NCI-H226 (cell line): ENCODE measurements around the gene FAF1.
"Not testable (repeated sequence)": the region's sequence is repeated elsewhere in the genome, so short reads cannot be mapped to it uniquely, and the experiment has no call there.

Experiments used
- DNase-seq: peaks from one replicate; pipeline ENCODE4 v3.0.0-alpha.2; 2015

FAF1 gene

GRCh38 chr1:50952566-50952965 lies 7.5 kb downstream of the FAF1 start:
- not testable (repeated sequence) for DNase-seq

- no peak for DNase-seq
Observed at GRCh38 chr1:50950396-50950795, 9.7 kb downstream of the FAF1 start.

GRCh38 chr1:50949286-50949982 lies 10.6 kb downstream of the FAF1 start:
- no peak for DNase-seq

GRCh38 chr1:50942334-50942733 lies 17.7 kb downstream of the FAF1 start:
- no peak for DNase-seq

GRCh38 chr1:50940291-50940690 lies 19.8 kb downstream of the FAF1 start:
- no peak for DNase-seq

- no peak for DNase-seq
Observed at GRCh38 chr1:50936321-50936720, 23.7 kb downstream of the FAF1 start.

GRCh38 chr1:50935276-50935675 lies 24.8 kb downstream of the FAF1 start:
- not testable (repeated sequence) for DNase-seq

- DNase-seq, result no peak
Observed at GRCh38 chr1:50934838-50935237, 25.2 kb downstream of the FAF1 start.

- not testable (repeated sequence) for DNase-seq
Observed at GRCh38 chr1:50933770-50934169, 26.3 kb downstream of the FAF1 start.

GRCh38 chr1:50932043-50932442 lies 28.0 kb downstream of the FAF1 start:
- not testable (repeated sequence) for DNase-seq

- DNase-seq, result peak; percentile 36
Observed at GRCh38 chr1:50930965-50931737, 28.9 kb downstream of the FAF1 start.

- DNase-seq, result no peak
Observed at GRCh38 chr1:50930193-50930592, 29.9 kb downstream of the FAF1 start.

GRCh38 chr1:50929376-50929958 lies 30.6 kb downstream of the FAF1 start:
- DNase-seq, result no peak

- DNase-seq, result no peak
Observed at GRCh38 chr1:50923564-50923963, 36.5 kb downstream of the FAF1 start.

GRCh38 chr1:50921029-50921428 lies 39.0 kb downstream of the FAF1 start:
- no peak for DNase-seq

- DNase-seq, result no peak
Observed at GRCh38 chr1:50920409-50920808, 39.7 kb downstream of the FAF1 start.

GRCh38 chr1:50917138-50918137 lies 42.6 kb downstream of the FAF1 start:
- no peak for DNase-seq

- no peak for DNase-seq
Observed at GRCh38 chr1:50915621-50916020, 44.4 kb downstream of the FAF1 start.

- DNase-seq, result no peak
Observed at GRCh38 chr1:50913954-50914353, 46.1 kb downstream of the FAF1 start.

GRCh38 chr1:50910356-50910755 lies 49.7 kb downstream of the FAF1 start:
- not testable (repeated sequence) for DNase-seq

- DNase-seq, result not testable (repeated sequence)
Observed at GRCh38 chr1:50907610-50908009, 52.5 kb downstream of the FAF1 start.

- not testable (repeated sequence) for DNase-seq
Observed at GRCh38 chr1:50906050-50906449, 54.0 kb downstream of the FAF1 start.

- DNase-seq, result no peak
Observed at GRCh38 chr1:50902419-50902818, 57.6 kb downstream of the FAF1 start.
